ENCODE measurements around the gene ISG20L2.

DNA sequence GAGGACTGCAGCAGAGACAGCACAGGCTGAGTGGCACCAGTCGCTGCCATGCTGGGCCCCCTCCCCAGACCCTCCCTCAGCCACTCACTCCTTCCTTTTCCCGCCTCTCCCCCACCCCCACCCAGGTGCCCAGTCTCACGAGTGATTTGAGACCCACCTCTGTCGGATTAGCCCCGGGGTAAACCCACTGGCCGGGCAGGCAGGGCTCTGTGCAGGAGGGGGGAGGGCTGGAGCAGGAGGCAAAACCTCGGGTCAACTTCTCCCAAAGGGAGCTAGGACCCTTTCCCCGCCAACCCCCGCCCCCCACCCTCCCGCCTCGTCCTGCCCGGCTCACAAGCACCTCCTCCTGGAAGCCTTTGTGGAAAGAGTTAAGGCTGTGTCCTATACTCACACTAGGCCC, 15.8 kb upstream of the ISG20L2 start:
- TF ChIP-seq, protein P1, sequence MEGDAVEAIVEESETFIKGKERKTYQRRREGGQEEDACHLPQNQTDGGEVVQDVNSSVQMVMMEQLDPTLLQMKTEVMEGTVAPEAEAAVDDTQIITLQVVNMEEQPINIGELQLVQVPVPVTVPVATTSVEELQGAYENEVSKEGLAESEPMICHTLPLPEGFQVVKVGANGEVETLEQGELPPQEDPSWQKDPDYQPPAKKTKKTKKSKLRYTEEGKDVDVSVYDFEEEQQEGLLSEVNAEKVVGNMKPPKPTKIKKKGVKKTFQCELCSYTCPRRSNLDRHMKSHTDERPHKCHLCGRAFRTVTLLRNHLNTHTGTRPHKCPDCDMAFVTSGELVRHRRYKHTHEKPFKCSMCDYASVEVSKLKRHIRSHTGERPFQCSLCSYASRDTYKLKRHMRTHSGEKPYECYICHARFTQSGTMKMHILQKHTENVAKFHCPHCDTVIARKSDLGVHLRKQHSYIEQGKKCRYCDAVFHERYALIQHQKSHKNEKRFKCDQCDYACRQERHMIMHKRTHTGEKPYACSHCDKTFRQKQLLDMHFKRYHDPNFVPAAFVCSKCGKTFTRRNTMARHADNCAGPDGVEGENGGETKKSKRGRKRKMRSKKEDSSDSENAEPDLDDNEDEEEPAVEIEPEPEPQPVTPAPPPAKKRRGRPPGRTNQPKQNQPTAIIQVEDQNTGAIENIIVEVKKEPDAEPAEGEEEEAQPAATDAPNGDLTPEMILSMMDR (IDR thresholded peaks at IDR 0.05; ENCODE audit: low read depth, low read length, poor library complexity, severe bottlenecking): no peak
- TF ChIP-seq EZH2phosphoT487 (IDR thresholded peaks at IDR 0.05; ENCODE audit: borderline replicate concordance, low read length): no peak
